ENCODE measurements around the gene WBP2.

The WBP2 gene

GRCh38 chr17:75828741-75829140 lies 26.4 kb downstream of the WBP2 start:
- Histone ChIP-seq H3K9ac (ENCODE audit: low read depth, low read length) (no peak overlapping the region), H4K20me1 (ENCODE audit: insufficient read depth, low read length) (peaks cover 6% of the 10 kb centered on the region; the same call in 1 of the 2 replicates), H3K4me3 (ENCODE audit: low read depth in 1 of 2, low read length in 2 of 2) (no peak overlapping the region), H3K27me3 (ENCODE audit: insufficient read depth, low read length, poor library complexity) (no peaks in the 10 kb centered on the region), H3K36me3 (ENCODE audit: insufficient read depth, low read length) (peaks cover 67% of the 10 kb centered on the region), H2AFZ (ENCODE audit: low read depth, low read length) (no peak overlapping the region), H3K4me1 (ENCODE audit: insufficient read depth, low read length) (no peaks in the 10 kb centered on the region), H3K27ac (ENCODE audit: low read length) (no peak overlapping the region), H3K79me2 (ENCODE audit: insufficient read depth, low read length) (no peaks in the 10 kb centered on the region), H3K9me3 (ENCODE audit: insufficient read depth, low read length, severe bottlenecking) (no peaks in the 10 kb centered on the region), H3K4me2 (ENCODE audit: insufficient read depth, low read length) (no peak overlapping the region)
- ATAC-seq (ENCODE audit: insufficient read depth, low read depth), result no peak
- no peak for TF ChIP-seq CTCF (IDR thresholded peaks at IDR 0.05; ENCODE audit: borderline replicate concordance, extremely low read depth, low read length, poor library complexity, severe bottlenecking)
- TF ChIP-seq EZH2 (IDR thresholded peaks at IDR 0.05; ENCODE audit: borderline replicate concordance, low read depth, low read length, severe bottlenecking), result no peak
- DNase-seq, result no peak

- peaks cover 6% of the 10 kb centered on the region; the same call in 1 of the 2 replicates for H4K20me1 ChIP-seq (ENCODE audit: insufficient read depth, low read length)
These were observed 27.1 kb downstream of the WBP2 start for GRCh38 chr17:75828076-75828400.

GRCh38 chr17:75827308-75828075 lies 27.6 kb downstream of the WBP2 start:
- TF ChIP-seq EZH2 (IDR thresholded peaks at IDR 0.05; ENCODE audit: borderline replicate concordance, low read depth, low read length, severe bottlenecking) (no peak), CTCF (IDR thresholded peaks at IDR 0.05; ENCODE audit: borderline replicate concordance, extremely low read depth, low read length, poor library complexity, severe bottlenecking) (peak; percentile 76)
- Histone ChIP-seq H3K4me1 (ENCODE audit: insufficient read depth, low read length) (no peaks in the 10 kb centered on the region), H3K27me3 (ENCODE audit: insufficient read depth, low read length, poor library complexity) (no peaks in the 10 kb centered on the region), H2AFZ (ENCODE audit: low read depth, low read length) (no peak overlapping the region), H3K79me2 (ENCODE audit: insufficient read depth, low read length) (no peaks in the 10 kb centered on the region), H3K27ac (ENCODE audit: low read length) (peak overlapping the region; percentile 27; the same call in 1 of the 2 replicates), H3K4me3 (ENCODE audit: low read depth in 1 of 2, low read length in 2 of 2) (no peak overlapping the region), H3K4me2 (ENCODE audit: insufficient read depth, low read length) (no peak overlapping the region), H3K9ac (ENCODE audit: low read depth, low read length) (no peak overlapping the region), H3K36me3 (ENCODE audit: insufficient read depth, low read length) (peaks cover 75% of the 10 kb centered on the region), H4K20me1 (ENCODE audit: insufficient read depth, low read length) (peaks cover 6% of the 10 kb centered on the region; the same call in 1 of the 2 replicates), H3K9me3 (ENCODE audit: insufficient read depth, low read length, severe bottlenecking) (no peaks in the 10 kb centered on the region)
- ATAC-seq (ENCODE audit: insufficient read depth, low read depth) (peak; percentile 67), DNase-seq (peak; percentile 61)

More at GRCh38 chr17:75828076-75828400, 27.1 kb downstream of the WBP2 start:
- H3K4me3 ChIP-seq (ENCODE audit: low read depth in 1 of 2, low read length in 2 of 2), result no peak overlapping the region
- H3K27ac ChIP-seq (ENCODE audit: low read length), result no peak overlapping the region
- H2AFZ ChIP-seq (ENCODE audit: low read depth, low read length), result no peak overlapping the region
- no peaks in the 10 kb centered on the region for H3K27me3 ChIP-seq (ENCODE audit: insufficient read depth, low read length, poor library complexity)
- no peaks in the 10 kb centered on the region for H3K4me1 ChIP-seq (ENCODE audit: insufficient read depth, low read length)
- no peaks in the 10 kb centered on the region for H3K9me3 ChIP-seq (ENCODE audit: insufficient read depth, low read length, severe bottlenecking)
- H3K36me3 ChIP-seq (ENCODE audit: insufficient read depth, low read length), result peaks cover 70% of the 10 kb centered on the region
- H3K79me2 ChIP-seq (ENCODE audit: insufficient read depth, low read length), result no peaks in the 10 kb centered on the region
- no peak for DNase-seq
- no peak overlapping the region for H3K4me2 ChIP-seq (ENCODE audit: insufficient read depth, low read length)
- TF ChIP-seq EZH2 (IDR thresholded peaks at IDR 0.05; ENCODE audit: borderline replicate concordance, low read depth, low read length, severe bottlenecking) (no peak), CTCF (IDR thresholded peaks at IDR 0.05; ENCODE audit: borderline replicate concordance, extremely low read depth, low read length, poor library complexity, severe bottlenecking) (no peak)
- H3K9ac ChIP-seq (ENCODE audit: low read depth, low read length), result no peak overlapping the region
- ATAC-seq (ENCODE audit: insufficient read depth, low read depth), result no peak
